Epithelial cell of proximal tubule (primary cell): Measurements from ENCODE around the gene ABCA12. TPM values are rescaled to one million over a fixed set of nuclear protein-coding genes. Genes with fewer than 3 reads are reported as not detected.

ENCODE experiments used
- DNase-seq: peaks from one replicate; pipeline ENCODE4 v3.0.0-alpha.2; 2011; ENCODE audit warnings: low read depth
- H3K4me3 ChIP-seq: 2 replicates; pipeline ENCODE4 v1.5.1; 2011; ENCODE audit warnings: low read depth, mild to moderate bottlenecking, low read length
- total RNA-seq: library from RNA; depleted of rRNA; stranded (reverse); fragments of >200 nt; gene quantifications from 2 replicates; pipeline ENCODE4 v1.2.3, GENCODE V29; 2015
- TF ChIP-seq, protein P1 (sequence below): conservative IDR thresholded peaks from 2 replicates; pipeline ENCODE4 v1.5.1; 2012; ENCODE audit warnings: low read depth, mild to moderate bottlenecking, low read length

ABCA12 gene
- total RNA-seq, 1 donor from 2014 or later = 3.0 TPM

DNA sequence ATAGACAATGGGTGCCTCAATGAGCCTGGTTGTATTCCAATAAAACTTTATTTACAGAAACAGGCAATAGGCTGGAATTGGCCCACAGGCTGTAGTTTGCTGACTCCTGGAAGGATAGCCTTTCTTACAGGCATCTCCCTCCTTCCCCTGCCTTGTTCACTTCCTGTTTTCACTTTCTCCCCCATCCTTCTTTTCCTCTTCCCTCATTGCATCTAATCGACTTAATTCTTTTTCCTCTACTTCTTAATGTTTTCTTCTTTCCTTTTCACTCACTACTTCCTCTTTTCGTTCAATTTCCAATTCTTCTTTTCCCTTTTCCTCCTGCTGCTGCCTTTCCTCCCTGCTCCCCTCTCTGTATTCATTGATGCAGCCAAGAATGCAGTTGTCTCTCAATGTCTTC is 70.0 kb downstream of the ABCA12 start:
- no peak for DNase-seq
- TF ChIP-seq, protein P1, sequence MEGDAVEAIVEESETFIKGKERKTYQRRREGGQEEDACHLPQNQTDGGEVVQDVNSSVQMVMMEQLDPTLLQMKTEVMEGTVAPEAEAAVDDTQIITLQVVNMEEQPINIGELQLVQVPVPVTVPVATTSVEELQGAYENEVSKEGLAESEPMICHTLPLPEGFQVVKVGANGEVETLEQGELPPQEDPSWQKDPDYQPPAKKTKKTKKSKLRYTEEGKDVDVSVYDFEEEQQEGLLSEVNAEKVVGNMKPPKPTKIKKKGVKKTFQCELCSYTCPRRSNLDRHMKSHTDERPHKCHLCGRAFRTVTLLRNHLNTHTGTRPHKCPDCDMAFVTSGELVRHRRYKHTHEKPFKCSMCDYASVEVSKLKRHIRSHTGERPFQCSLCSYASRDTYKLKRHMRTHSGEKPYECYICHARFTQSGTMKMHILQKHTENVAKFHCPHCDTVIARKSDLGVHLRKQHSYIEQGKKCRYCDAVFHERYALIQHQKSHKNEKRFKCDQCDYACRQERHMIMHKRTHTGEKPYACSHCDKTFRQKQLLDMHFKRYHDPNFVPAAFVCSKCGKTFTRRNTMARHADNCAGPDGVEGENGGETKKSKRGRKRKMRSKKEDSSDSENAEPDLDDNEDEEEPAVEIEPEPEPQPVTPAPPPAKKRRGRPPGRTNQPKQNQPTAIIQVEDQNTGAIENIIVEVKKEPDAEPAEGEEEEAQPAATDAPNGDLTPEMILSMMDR = no peak
- no peak overlapping the region for H3K4me3 ChIP-seq

DNA sequence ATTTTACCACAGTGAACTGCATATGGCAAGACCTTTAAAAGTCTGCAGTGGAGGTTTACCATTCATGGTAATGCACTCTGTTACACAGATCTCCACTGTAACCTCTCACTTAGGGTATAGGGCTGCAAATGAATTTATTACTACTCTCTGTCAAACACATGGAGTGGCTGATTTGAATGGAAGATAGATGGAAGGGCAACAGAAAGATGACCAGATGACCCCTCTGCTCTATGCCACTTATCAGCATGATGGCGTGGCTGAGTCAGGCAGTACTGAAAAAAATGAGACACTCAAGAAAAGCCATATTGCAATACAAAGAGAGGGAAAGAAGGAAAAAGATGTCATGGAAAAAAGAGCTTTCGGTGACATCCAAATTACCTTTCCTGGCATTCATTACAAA is 72.3 kb downstream of the ABCA12 start:
- DNase-seq = no peak
- H3K4me3 ChIP-seq = no peak overlapping the region
- TF ChIP-seq, protein P1 = no peak

DNA sequence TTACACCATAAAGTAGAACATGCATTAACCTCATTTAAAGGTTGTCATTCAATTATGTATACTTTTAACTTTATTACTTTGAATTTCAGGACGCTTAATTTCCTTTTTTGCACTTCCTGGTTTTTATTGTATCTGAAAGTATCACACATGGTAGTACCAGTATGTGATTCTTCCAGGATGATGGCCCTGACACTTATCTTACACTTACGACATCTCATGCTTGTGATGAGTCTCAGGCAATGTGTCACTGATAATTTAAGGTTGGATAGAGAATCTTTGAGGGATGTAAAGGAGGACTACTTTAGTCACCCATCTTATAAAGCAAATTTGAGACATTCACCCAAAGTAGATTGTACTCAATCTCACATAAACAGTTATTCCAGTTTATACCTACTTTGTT is 74.9 kb downstream of the ABCA12 start:
- TF ChIP-seq, protein P1 = no peak
- H3K4me3 ChIP-seq = no peak overlapping the region
- DNase-seq = no peak

DNA sequence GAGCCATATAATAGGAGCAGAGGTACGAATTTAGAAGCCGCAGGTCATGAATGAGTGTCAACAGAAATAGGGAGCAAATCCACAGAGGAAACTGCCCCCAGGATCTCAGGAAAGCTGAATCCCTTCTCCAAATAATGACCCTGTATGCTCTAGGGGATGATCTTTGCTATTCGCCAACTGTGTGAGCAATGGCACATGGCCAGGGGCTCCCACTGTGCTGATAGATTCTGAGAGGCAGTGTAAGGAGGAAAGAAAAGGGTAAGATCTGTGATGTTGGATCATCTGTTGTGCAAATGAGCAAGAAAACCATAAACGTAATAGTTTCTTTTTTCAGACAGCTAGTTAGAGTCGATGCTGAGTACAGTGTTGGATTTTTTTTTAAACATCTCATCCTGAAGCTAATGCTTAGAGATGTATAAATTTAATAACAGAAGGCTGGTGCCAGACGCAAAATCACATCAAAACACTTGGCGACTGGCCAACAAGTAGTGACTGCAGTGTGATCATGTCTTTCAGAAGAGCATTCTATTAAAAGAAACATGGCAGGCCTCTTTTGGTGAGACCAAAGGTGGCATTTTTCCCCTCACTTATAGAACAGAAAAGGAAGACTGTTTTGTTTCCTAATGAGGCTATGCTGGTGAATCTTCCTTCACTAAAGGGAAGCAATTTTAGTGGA is 77.4 kb downstream of the ABCA12 start:
- TF ChIP-seq, protein P1 = no peak
- no peak for DNase-seq
- no peak overlapping the region for H3K4me3 ChIP-seq

DNA sequence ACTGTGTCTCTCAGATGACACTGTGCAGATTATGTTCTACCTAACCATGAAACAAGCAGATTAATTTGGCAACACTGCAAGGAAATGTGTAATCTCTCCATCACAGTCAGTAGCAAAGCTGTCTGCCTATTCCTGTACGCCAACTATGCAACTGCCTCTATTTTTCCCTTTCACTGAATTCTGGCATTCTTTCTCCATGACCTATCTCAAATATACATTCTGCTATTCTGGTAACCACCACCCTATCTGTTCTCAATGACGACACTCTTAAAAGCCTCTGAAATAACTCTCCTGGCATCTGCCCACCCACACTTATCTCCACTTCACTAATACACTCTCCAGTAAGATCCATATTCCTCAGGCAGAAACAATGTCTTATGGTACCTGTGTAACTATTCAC is 78.7 kb downstream of the ABCA12 start:
- no peak overlapping the region for H3K4me3 ChIP-seq
- TF ChIP-seq, protein P1 = no peak
- no peak for DNase-seq

DNA sequence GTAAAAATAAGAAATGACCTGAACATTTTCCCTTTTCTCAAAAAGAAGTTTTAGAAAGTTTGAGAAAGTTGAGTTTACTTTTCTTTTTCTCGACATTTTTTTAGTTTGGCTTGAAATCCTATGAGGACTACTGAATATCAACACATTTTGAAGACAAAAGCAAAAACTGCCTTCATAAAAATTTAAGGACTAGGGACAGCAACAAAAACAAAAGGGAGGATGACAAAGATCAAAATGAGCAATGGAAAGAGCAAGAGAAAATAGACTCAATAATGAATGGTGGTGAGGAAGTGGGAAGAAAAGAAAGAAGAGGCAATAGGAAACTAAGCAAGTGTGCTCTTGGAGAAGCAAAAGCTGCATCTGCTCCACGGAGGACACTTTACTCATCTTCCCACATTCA is 82.5 kb downstream of the ABCA12 start:
- no peak for DNase-seq
- no peak overlapping the region for H3K4me3 ChIP-seq
- TF ChIP-seq, protein P1 = no peak

DNA sequence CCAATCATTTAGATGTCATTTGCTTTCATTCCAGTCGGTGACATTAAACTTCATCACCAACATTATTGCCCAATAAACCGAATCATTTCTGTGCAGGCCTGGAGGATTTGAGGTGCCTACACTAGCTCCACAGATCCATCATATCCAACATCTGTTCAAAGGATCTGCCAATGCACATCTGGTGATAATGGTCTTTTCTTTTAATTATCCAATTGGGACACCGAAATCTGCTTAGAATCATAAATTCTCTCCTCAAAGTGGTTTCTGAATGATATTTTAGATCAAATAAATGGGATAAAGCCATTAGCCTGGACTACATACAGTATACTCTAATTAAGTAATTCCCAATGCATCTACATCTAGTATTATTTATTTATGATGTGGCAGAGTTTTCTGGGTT is 85.6 kb downstream of the ABCA12 start:
- TF ChIP-seq, protein P1 = no peak

More for the DNA sequence above, 85.6 kb downstream of the ABCA12 start:
- DNase-seq = no peak
- no peak overlapping the region for H3K4me3 ChIP-seq
